Measurements from ENCODE around the gene GEMIN8. TPM values are rescaled to one million over a fixed set of nuclear protein-coding genes. Genes with fewer than 3 reads are reported as not detected.

GEMIN8 gene
- total RNA-seq, 1 donor from 2014 or later: 19.8 TPM

DNA sequence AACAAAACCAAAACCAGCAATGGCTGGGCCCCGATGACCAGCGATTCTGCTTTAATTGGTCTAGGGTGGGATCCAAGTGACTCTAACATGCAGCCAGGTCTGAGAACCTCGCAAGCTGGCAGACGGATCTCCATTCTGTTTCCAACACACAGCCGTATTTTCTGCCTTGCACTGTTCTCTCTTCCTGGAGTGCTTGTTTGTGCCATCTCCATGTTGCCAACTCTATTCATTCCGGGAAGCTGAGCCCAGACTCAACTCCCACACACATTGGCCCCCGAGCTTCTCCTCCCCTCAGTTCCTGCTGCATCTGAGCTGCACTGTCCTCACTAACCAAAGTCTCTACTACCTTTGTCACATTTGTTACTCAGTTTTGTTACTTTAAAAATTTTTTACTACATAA, 35.6 kb downstream of the GEMIN8 start:
- no peak for DNase-seq (ENCODE audit: extremely low spot score, unreplicated experiment)
- peaks cover 6% of the 10 kb centered on the region for H3K9me3 Mint-ChIP-seq
- H3K4me3 Mint-ChIP-seq: no peak overlapping the region
- no peaks in the 10 kb centered on the region for H3K36me3 Mint-ChIP-seq
- no peaks in the 10 kb centered on the region for H3K4me1 Mint-ChIP-seq (ENCODE audit: unreplicated experiment)
- TF ChIP-seq, protein P1, sequence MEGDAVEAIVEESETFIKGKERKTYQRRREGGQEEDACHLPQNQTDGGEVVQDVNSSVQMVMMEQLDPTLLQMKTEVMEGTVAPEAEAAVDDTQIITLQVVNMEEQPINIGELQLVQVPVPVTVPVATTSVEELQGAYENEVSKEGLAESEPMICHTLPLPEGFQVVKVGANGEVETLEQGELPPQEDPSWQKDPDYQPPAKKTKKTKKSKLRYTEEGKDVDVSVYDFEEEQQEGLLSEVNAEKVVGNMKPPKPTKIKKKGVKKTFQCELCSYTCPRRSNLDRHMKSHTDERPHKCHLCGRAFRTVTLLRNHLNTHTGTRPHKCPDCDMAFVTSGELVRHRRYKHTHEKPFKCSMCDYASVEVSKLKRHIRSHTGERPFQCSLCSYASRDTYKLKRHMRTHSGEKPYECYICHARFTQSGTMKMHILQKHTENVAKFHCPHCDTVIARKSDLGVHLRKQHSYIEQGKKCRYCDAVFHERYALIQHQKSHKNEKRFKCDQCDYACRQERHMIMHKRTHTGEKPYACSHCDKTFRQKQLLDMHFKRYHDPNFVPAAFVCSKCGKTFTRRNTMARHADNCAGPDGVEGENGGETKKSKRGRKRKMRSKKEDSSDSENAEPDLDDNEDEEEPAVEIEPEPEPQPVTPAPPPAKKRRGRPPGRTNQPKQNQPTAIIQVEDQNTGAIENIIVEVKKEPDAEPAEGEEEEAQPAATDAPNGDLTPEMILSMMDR (conservative IDR thresholded peaks at IDR 0.05): no peak
- H3K27me3 Mint-ChIP-seq: no peaks in the 10 kb centered on the region
- H3K27ac Mint-ChIP-seq: no peak overlapping the region

DNA sequence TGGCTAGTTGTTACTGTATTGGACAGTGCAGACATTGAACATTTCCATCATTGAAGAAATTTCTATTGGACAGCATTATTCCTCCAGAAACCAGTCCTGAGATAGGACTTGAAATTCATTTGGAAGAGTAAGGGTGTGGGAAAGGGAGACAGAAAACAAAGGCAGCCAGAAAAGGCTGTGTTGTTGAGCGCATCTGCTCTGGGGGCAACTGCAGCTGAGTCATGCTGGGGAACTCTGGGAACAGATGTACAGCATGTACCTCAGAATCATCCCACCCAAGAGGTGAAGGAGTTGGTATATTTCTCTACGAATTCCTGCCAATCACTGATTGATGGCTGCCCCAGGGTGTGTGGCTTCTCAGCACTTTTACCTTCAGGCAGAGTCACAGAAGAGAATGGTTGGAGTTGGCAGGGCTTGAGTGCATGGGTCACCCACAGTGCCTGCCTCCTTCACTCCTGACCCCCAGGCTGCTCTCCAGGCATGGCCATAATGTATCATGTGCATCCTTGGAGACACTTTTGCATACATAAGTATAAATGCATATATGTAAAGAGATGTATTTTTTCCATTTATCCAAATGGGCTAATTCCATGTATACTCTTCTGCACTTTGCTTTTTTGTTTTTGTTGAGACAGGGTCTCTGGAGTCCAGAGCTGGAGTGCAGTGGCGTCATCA, 39.4 kb downstream of the GEMIN8 start:
- H3K4me3 Mint-ChIP-seq: no peak overlapping the region
- H3K36me3 Mint-ChIP-seq: no peaks in the 10 kb centered on the region
- H3K4me1 Mint-ChIP-seq (ENCODE audit: unreplicated experiment): no peaks in the 10 kb centered on the region
- H3K27me3 Mint-ChIP-seq: no peaks in the 10 kb centered on the region
- TF ChIP-seq, protein P1 (conservative IDR thresholded peaks at IDR 0.05): no peak
- H3K27ac Mint-ChIP-seq: no peak overlapping the region
- H3K9me3 Mint-ChIP-seq: peaks cover 6% of the 10 kb centered on the region
- DNase-seq (ENCODE audit: extremely low spot score, unreplicated experiment): no peak

DNA sequence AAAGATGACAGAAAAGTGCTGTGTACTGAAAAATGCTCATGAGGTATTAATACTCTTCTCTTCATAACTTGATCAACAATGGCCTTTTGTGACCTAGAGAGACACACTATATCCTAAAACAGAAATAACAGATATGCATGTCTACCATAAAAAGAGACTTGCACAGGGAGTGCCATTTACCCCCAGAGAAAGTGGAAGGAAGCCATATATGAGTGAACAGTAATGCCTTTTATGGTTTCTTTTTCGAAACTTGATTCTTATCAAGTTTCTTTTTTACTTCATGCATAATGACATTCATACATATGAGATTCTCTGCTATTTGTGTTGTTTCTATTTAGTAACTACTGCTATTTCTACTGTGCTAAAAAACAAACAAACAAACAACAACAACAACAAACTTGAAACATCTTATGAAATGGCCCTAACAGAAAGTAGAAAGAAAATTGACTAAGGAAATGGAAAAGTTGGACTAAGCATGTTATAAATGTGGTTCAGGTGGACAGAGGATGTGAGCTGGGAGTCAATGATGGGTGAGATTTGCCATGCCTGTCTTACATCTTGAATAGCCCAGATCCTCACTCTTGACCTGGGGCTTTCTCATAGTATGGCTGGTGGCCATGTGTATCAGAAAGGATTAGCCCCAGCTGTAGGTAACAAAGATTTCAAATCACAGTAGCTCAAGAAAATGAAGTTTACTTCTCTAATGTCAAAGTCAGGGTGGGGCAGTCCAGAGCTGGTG, 43.8 kb downstream of the GEMIN8 start:
- TF ChIP-seq, protein P1 (conservative IDR thresholded peaks at IDR 0.05): no peak
- Mint-ChIP-seq H3K27ac (no peak overlapping the region), H3K4me1 (ENCODE audit: unreplicated experiment) (no peaks in the 10 kb centered on the region), H3K9me3 (peaks cover 6% of the 10 kb centered on the region), H3K4me3 (no peak overlapping the region), H3K36me3 (no peaks in the 10 kb centered on the region), H3K27me3 (no peaks in the 10 kb centered on the region)
- no peak for DNase-seq (ENCODE audit: extremely low spot score, unreplicated experiment)

DNA sequence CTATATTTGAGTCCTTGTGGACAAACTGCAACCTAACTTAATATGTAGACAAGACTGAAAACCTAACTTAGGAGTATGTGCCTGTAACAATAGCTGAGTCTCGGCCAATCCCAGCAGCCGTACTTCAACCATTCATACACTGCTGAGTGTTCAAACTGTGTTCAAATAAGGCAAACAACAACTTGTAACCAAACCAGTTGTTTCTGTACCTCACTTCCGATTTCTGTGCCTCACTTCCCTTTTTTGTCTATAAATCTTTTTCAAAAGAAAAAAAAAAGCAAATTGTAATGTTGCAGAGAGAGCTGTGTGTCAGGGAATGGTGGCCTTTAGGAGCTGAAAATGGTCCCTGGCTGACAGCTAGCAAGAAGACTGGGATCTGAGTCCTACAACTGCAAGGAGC, 46.0 kb downstream of the GEMIN8 start:
- TF ChIP-seq, protein P1 (conservative IDR thresholded peaks at IDR 0.05): no peak
- DNase-seq (ENCODE audit: extremely low spot score, unreplicated experiment): no peak
- H3K4me3 Mint-ChIP-seq: no peak overlapping the region
- no peaks in the 10 kb centered on the region for H3K9me3 Mint-ChIP-seq
- no peak overlapping the region for H3K27ac Mint-ChIP-seq
- H3K36me3 Mint-ChIP-seq: no peaks in the 10 kb centered on the region
- no peaks in the 10 kb centered on the region for H3K4me1 Mint-ChIP-seq (ENCODE audit: unreplicated experiment)
- no peaks in the 10 kb centered on the region for H3K27me3 Mint-ChIP-seq

DNA sequence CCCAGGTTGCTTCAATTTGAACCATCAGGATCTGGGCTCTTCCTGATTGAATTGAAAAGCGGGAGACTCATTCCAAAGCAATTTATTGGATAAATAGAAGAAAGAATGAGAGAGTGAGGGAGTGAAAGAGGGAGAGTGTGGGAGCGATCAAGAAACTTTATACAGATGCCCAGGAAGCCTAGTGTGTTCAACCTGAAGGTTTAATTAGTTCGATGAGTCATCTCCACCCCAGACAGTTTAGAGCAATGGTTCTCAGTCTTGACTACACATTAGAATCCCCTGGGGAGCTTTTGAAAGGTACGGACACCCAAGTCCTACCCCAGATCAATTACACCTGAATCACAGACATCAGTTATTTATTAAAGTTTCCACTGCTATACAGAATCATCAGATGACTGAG, 61.5 kb downstream of the GEMIN8 start:
- TF ChIP-seq, protein P1 (conservative IDR thresholded peaks at IDR 0.05): no peak
- peaks cover 5% of the 10 kb centered on the region for H3K9me3 Mint-ChIP-seq
- DNase-seq (ENCODE audit: extremely low spot score, unreplicated experiment): no peak
- H3K27ac Mint-ChIP-seq: no peak overlapping the region
- no peaks in the 10 kb centered on the region for H3K27me3 Mint-ChIP-seq
- H3K4me3 Mint-ChIP-seq: no peak overlapping the region
- H3K36me3 Mint-ChIP-seq: no peaks in the 10 kb centered on the region
- no peaks in the 10 kb centered on the region for H3K4me1 Mint-ChIP-seq (ENCODE audit: unreplicated experiment)
